Measurements from ENCODE around the gene P4HB. TPM values are rescaled to one million over a fixed set of nuclear protein-coding genes. Genes with fewer than 3 reads are reported as not detected.

Gene P4HB
- total and polyA plus RNA-seq, 10 of the 15 experiments (the other 5 are each of a cell fraction or from before 2014, with no cell fraction given) = 4.7 to 549 (median 361) TPM

GRCh38 chr17:81863833-81864768, 3.8 kb upstream of the P4HB start:
- ATAC-seq = no peak
- TF ChIP-seq CBX5 (IDR thresholded peaks at IDR 0.05; ENCODE audit: low read depth) (no peak), MEF2B (IDR thresholded peaks at IDR 0.05; ENCODE audit: partially characterized antibody, poor library complexity, severe bottlenecking) (no peak), ETV6 (conservative IDR thresholded peaks at IDR 0.05 in 1 of 2, IDR thresholded peaks at IDR 0.05 in 1 of 2; ENCODE audit: borderline replicate concordance in 1 of 2, low read depth in 1 of 2) (no peak), POLR2AphosphoS5 (IDR thresholded peaks at IDR 0.05; ENCODE audit: low read length) (peak; percentile 54; the same call in 1 of the 2 replicates), POLR2AphosphoS2 (IDR thresholded peaks at IDR 0.05; ENCODE audit: low read depth, low read length) (peak; percentile 40; the same call in 1 of the 2 replicates), ZBTB4 (CRISPR knock-in tag; IDR thresholded peaks at IDR 0.05) (no peak), IRF3 (IDR thresholded peaks at IDR 0.05) (no peak), EZH2 (IDR thresholded peaks at IDR 0.05; ENCODE audit: borderline replicate concordance, control insufficient read depth, low read depth, low read length) (no peak), ATF3 (IDR thresholded peaks at IDR 0.05; ENCODE audit: borderline replicate concordance, extremely low read depth, low read depth, low read length) (no peak)
- TF ChIP-seq, protein P1, sequence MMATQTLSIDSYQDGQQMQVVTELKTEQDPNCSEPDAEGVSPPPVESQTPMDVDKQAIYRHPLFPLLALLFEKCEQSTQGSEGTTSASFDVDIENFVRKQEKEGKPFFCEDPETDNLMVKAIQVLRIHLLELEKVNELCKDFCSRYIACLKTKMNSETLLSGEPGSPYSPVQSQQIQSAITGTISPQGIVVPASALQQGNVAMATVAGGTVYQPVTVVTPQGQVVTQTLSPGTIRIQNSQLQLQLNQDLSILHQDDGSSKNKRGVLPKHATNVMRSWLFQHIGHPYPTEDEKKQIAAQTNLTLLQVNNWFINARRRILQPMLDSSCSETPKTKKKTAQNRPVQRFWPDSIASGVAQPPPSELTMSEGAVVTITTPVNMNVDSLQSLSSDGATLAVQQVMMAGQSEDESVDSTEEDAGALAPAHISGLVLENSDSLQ (IDR thresholded peaks at IDR 0.05) = no peak
- TF ChIP-seq, protein P2, sequence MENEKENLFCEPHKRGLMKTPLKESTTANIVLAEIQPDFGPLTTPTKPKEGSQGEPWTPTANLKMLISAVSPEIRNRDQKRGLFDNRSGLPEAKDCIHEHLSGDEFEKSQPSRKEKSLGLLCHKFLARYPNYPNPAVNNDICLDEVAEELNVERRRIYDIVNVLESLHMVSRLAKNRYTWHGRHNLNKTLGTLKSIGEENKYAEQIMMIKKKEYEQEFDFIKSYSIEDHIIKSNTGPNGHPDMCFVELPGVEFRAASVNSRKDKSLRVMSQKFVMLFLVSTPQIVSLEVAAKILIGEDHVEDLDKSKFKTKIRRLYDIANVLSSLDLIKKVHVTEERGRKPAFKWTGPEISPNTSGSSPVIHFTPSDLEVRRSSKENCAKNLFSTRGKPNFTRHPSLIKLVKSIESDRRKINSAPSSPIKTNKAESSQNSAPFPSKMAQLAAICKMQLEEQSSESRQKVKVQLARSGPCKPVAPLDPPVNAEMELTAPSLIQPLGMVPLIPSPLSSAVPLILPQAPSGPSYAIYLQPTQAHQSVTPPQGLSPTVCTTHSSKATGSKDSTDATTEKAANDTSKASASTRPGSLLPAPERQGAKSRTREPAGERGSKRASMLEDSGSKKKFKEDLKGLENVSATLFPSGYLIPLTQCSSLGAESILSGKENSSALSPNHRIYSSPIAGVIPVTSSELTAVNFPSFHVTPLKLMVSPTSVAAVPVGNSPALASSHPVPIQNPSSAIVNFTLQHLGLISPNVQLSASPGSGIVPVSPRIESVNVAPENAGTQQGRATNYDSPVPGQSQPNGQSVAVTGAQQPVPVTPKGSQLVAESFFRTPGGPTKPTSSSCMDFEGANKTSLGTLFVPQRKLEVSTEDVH (IDR thresholded peaks at IDR 0.05; ENCODE audit: low read depth, partially characterized antibody) = no peak

More at GRCh38 chr17:81863833-81864768, 3.8 kb upstream of the P4HB start:
- RAD21 ChIA-PET (ENCODE audit: unreplicated experiment) = no interaction called here
- Histone ChIP-seq H4K20me1 (ENCODE audit: control insufficient read depth, insufficient read depth) (0 out of 2 replicates have a peak, but pooled peaks cover 3% of the 10 kb centered on the region), H3K36me3 (ENCODE audit: control insufficient read depth in 2 of 2, insufficient read depth in 2 of 2, low read length in 1 of 2) (peaks cover 11 to 17% of the 10 kb centered on the region in 2 experiments), H3K79me2 (ENCODE audit: control insufficient read depth, insufficient read depth, low read length) (peaks cover 69% of the 10 kb centered on the region), H3K9ac (ENCODE audit: control insufficient read depth, insufficient read depth, low read length) (no peak overlapping the region), H3K27me3 (replicated peaks in 1 of 2; ENCODE audit: control insufficient read depth in 2 of 2, insufficient read depth in 2 of 2, low read length in 1 of 2) (no peaks in the 10 kb centered on the region), H3K27ac (ENCODE audit: control insufficient read depth, insufficient read depth) (no peak overlapping the region), H3K4me1 (ENCODE audit: control insufficient read depth, insufficient read depth, low read length) (peaks cover 14% of the 10 kb centered on the region), H3K9me3 (replicated peaks; ENCODE audit: control insufficient read depth, insufficient read depth, low read length) (no peaks in the 10 kb centered on the region), H2AFZ (ENCODE audit: control insufficient read depth, low read depth, low read length) (no peak overlapping the region), H3K4me2 (ENCODE audit: control insufficient read depth, insufficient read depth) (peak overlapping the region; percentile 83; the same call in 1 of the 2 replicates), H3K4me3 (no peak overlapping the region)
- BruUV-seq (replicated peaks) = no TSS peak
- SMC1A ChIA-PET (ENCODE audit: uncharacterized antibody, unreplicated experiment) = interaction anchor here (0.6 to 1.8 kb wide), 3 partner anchors 8 to 157 kb away, joined by 3 to 5 read pairs (median 3); no protein-coding TSS in a partner anchor
- DNase-seq (ENCODE audit: low read depth, low spot score) (no peak), FAIRE-seq (no peak)
- in situ Hi-C loops (cut with MboI) (no loop called here), intact Hi-C loops (cut with micrococcal nuclease; ENCODE audit: unreplicated experiment) (loop anchor here (5.0 kb wide), 1 partner anchor 158 kb away; the partner anchor contains the start of genes CENPX and LRRC45)
- 82% methylated on average over 9 of the region's 9 CpGs for whole genome bisulfite sequencing (ENCODE audit: insufficient coverage, insufficient replicate concordance, low lambda C conversion rate, missing lambda C conversion rate)
- CTCF ChIA-PET = no interaction called here
- POLR2A ChIA-PET = interaction anchor here (0.6 to 1.0 kb wide), 4 partner anchors 63 to 161 kb away, joined by 3 read pairs; partner anchors contain the start of gene PYCR1
